Thyroid gland (tissue), 4 donors: ENCODE results near the gene ATP1A2. TPM values are rescaled to one million over a fixed set of nuclear protein-coding genes. Genes with fewer than 3 reads are reported as not detected.
A peak's percentile ranks its signal among the peaks of the same experiment; 100 is the strongest.

Experiments used
- DNase-seq, 2 donors: peaks; one replicate each; pipeline ENCODE4 v3.0.0-alpha.2; 2019
- H3K27ac ChIP-seq, 3 donors: fragments of 200-600 bp; sonication (generic); 1 replicate in 2 of 3; 2 replicates in 1 of 3; pipeline ENCODE4 v1.5.1; 2016 to 2019; ENCODE audit warnings: mild to moderate bottlenecking in 1 of 3, moderate library complexity in 1 of 3
- H3K27me3 ChIP-seq: fragments of 200-600 bp; sonication (generic); one replicate; pipeline ENCODE4 v1.5.1; 2019
- H3K36me3 ChIP-seq, 2 donors: fragments of 200-600 bp; sonication (generic); one replicate each; pipeline ENCODE4 v1.5.1; 2016 to 2019
- H3K4me1 ChIP-seq, 2 donors: fragments of 200-600 bp; sonication (generic); one replicate each; pipeline ENCODE4 v1.5.1; 2017 to 2019
- H3K4me3 ChIP-seq, 3 donors: fragments of 200-600 bp; sonication (generic); replicated peaks in 1 of 3; 1 replicate in 2 of 3; 2 replicates in 1 of 3; pipeline ENCODE4 v1.5.1; 2016; ENCODE audit warnings: mild to moderate bottlenecking in 1 of 3
- H3K9me3 ChIP-seq: fragments of 200-600 bp; sonication (generic); one replicate; pipeline ENCODE4 v1.5.1; 2017
- CTCF ChIP-seq, 6 experiments: fragments of 200-600 bp in 3 of 6; fragments of 450-650 bp in 3 of 6; sonication (generic) in 3 of 6; IDR thresholded peaks; one replicate each; pipeline ENCODE4 v1.5.1; 2016 to 2019; ENCODE audit warnings: antibody characterized with exemption in 6 of 6, mild to moderate bottlenecking in 2 of 6, inconsistent platforms in 1 of 6, moderate library complexity in 1 of 6
- POLR2A ChIP-seq, 2 donors: fragments of 450-650 bp; IDR thresholded peaks; one replicate each; pipeline ENCODE4 v1.6.1; 2017; ENCODE audit warnings: antibody characterized with exemption in 2 of 2, mild to moderate bottlenecking in 2 of 2, moderate library complexity in 1 of 2
- WGBS, 2 donors: methylation state at CpG; one replicate each; pipeline ENCODE4 v1.1.5; 2017; 5-methylcytosine and 5-hydroxymethylcytosine counted together
- intact Hi-C: fragments of 100-400 bp; cut with DNase I; formaldehyde crosslinking; loops from one replicate; pipeline ENCODE4 v1.15.1; 2023
- total RNA-seq, 4 donors: library from RNA; depleted of rRNA; stranded (reverse); fragments of >200 nt; gene quantifications; one replicate each; pipeline ENCODE4 v1.2.3, GENCODE V29; 2016

ATP1A2 gene
- total RNA-seq, 4 donors from 2014 or later = 1.1 to 4.2 (median 2.6) TPM

- no peak overlapping the region for H3K4me3 ChIP-seq
- no peak overlapping the region for H3K27ac ChIP-seq
- H3K36me3 ChIP-seq = peaks cover 10 to 15% of the 10 kb centered on the region in 2 donors
- peaks cover 20 to 38% of the 10 kb centered on the region in 2 donors for H3K4me1 ChIP-seq
- DNase-seq = no peak
- no peak for TF ChIP-seq CTCF (IDR thresholded peaks at IDR 0.05)
- no peak for TF ChIP-seq POLR2A (IDR thresholded peaks at IDR 0.05)
- intact Hi-C loops = loop anchor here (10.0 kb wide), 2 partner anchors 172 to 188 kb away; partner anchors contain the start of genes PEX19 and TAGLN2
- no peaks in the 10 kb centered on the region for H3K27me3 ChIP-seq
- no peaks in the 10 kb centered on the region for H3K9me3 ChIP-seq
- WGBS, 2 donors = 66 to 85% methylated on average over 3 to 4 of the region's 4 CpGs
These were observed 19.1 kb upstream of the ATP1A2 start for GRCh38 chr1:160096274-160097116.

GRCh38 chr1:160097151-160097910 lies 18.2 kb upstream of the ATP1A2 start:
- H3K4me3 ChIP-seq = peak overlapping the region in 2 of 3 donors; percentile 50 to 65
- H3K27me3 ChIP-seq = no peaks in the 10 kb centered on the region
- WGBS, 2 donors = 63 to 72% methylated on average over 5 of the region's 5 CpGs
- H3K9me3 ChIP-seq = no peaks in the 10 kb centered on the region
- H3K4me1 ChIP-seq = peaks cover 26 to 46% of the 10 kb centered on the region in 2 donors
- intact Hi-C loops = loop anchor here (10.0 kb wide), 2 partner anchors 173 to 187 kb away; partner anchors contain the start of genes PEX19 and TAGLN2
- H3K36me3 ChIP-seq = peaks cover 2 to 7% of the 10 kb centered on the region in 2 donors
- TF ChIP-seq CTCF (IDR thresholded peaks at IDR 0.05) (no peak), POLR2A (IDR thresholded peaks at IDR 0.05) (no peak)
- DNase-seq = no peak
- peak overlapping the region in 2 of 3 donors; percentile 72 to 79 for H3K27ac ChIP-seq

- peaks cover 0 to 5% of the 10 kb centered on the region in 2 donors for H3K36me3 ChIP-seq
- H3K9me3 ChIP-seq = no peaks in the 10 kb centered on the region
- H3K4me3 ChIP-seq = peak within 1 kb of the TSS; percentile 50 to 75 (median 65)
- no peaks in the 10 kb centered on the region for H3K27me3 ChIP-seq
- H3K27ac ChIP-seq = peak within 1 kb of the TSS; percentile 93 to 97 (median 96)
- 2 to 24% methylated on average over 5 to 29 of the region's 64 CpGs for WGBS, 2 donors
- DNase-seq = peak; percentile 94 to 95
- TF ChIP-seq POLR2A (IDR thresholded peaks at IDR 0.05) (peak in 1 of 2 donors; percentile 22), CTCF (IDR thresholded peaks at IDR 0.05) (no peak)
- peaks cover 31 to 55% of the 10 kb centered on the region in 2 donors for H3K4me1 ChIP-seq
- intact Hi-C loops = loop anchor here (10.0 kb wide), 2 partner anchors 173 to 187 kb away; partner anchors contain the start of genes PEX19 and TAGLN2
These were observed 17.4 kb upstream of the ATP1A2 start, which contains the start of gene IGSF8 for GRCh38 chr1:160097911-160098851. Gene IGSF8 (minus strand): TSS chr1:160098619. CDS start chr1:160098472, 147 bp downstream.

- Histone ChIP-seq H3K4me3 (peak overlapping the region in 2 of 3 donors; percentile 5 to 35), H3K27ac (peak overlapping the region; percentile 93 to 97 (median 96)), H3K4me1 (peaks cover 31 to 56% of the 10 kb centered on the region in 2 donors), H3K9me3 (no peaks in the 10 kb centered on the region), H3K36me3 (peaks cover 0 to 5% of the 10 kb centered on the region in 2 donors), H3K27me3 (no peaks in the 10 kb centered on the region)
- 11 to 14% methylated on average over 6 to 11 of the region's 40 CpGs for WGBS, 2 donors
- TF ChIP-seq POLR2A (IDR thresholded peaks at IDR 0.05) = peak; percentile 25 to 83
- TF ChIP-seq CTCF (IDR thresholded peaks at IDR 0.05) = peak in 1 of 6 experiments; percentile 7
- DNase-seq = peak; percentile 97 to 98
- intact Hi-C loops = loop anchor here (10.0 kb wide), 2 partner anchors 174 to 186 kb away; partner anchors contain the start of genes PEX19 and TAGLN2
These were observed 16.6 kb upstream of the ATP1A2 start for GRCh38 chr1:160098852-160099561.
